GM19468 (cell line): Measurements from ENCODE around the gene CGNL1.

Experiments
- ATAC-seq: cut with Tn5 transposase; IDR thresholded peaks from one replicate; pipeline ENCODE4 v1.9.1; 2021; ENCODE audit warnings: mild to moderate bottlenecking, moderate library complexity, moderate number of reproducible peaks; ENCODE audit not compliant: unreplicated experiment; ENCODE audit errors: extremely low read depth

Gene CGNL1

GRCh38 chr15:57382215-57382614 is 5.9 kb downstream of the CGNL1 start:
- ATAC-seq = no peak

DNA sequence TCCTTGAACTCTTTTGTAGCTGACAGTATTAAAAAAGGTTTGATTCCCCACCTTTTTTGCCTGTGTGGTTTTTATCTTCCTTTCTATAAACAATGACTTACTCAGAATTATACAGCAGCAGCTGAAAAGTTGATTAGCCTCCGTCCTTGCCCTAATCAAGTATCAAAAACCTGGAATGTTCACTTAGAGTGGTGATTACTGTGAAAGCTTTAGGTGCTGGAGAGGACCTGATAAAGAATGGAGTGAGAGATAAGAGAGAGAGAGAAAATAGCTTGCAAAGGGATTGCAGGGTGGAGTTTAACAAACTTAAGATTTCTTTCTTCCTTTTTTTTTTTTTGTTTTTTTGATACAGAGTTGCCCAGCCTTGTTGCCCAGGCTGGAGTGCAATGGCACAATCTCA is 6.7 kb downstream of the CGNL1 start:
- ATAC-seq = no peak

- no peak for ATAC-seq
Observed at GRCh38 chr15:57384024-57384423, 7.7 kb downstream of the CGNL1 start.

GRCh38 chr15:57384816-57385215 is 8.5 kb downstream of the CGNL1 start:
- no peak for ATAC-seq

DNA sequence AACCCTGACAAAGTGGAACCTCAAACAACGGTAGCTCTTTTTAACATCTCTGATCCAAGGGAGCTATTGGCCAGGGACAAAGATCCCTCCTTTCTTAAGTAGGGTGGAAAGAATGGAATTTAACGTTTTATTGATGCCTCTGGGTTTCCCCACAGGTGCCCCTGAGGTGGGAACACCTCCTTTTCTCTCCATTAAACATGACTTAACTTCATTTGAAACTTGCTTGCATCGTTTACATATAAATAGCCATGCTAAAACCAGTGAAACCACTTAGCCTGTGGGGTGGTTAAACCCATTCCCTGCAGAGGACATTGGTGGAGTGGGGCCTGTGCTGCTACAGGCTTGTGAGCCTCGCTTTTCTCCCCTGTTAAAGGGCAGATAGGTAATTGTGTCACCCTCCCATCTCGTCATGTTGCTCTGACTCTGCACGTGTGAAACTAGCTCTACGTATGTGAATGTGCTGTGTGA is 9.7 kb downstream of the CGNL1 start:
- no peak for ATAC-seq

GRCh38 chr15:57386976-57387375 is 10.7 kb downstream of the CGNL1 start:
- no peak for ATAC-seq

GRCh38 chr15:57387564-57388076 is 11.3 kb downstream of the CGNL1 start:
- ATAC-seq = no peak

GRCh38 chr15:57388464-57388863 is 12.2 kb downstream of the CGNL1 start:
- no peak for ATAC-seq

GRCh38 chr15:57389991-57390390 is 13.7 kb downstream of the CGNL1 start:
- ATAC-seq = no peak

DNA sequence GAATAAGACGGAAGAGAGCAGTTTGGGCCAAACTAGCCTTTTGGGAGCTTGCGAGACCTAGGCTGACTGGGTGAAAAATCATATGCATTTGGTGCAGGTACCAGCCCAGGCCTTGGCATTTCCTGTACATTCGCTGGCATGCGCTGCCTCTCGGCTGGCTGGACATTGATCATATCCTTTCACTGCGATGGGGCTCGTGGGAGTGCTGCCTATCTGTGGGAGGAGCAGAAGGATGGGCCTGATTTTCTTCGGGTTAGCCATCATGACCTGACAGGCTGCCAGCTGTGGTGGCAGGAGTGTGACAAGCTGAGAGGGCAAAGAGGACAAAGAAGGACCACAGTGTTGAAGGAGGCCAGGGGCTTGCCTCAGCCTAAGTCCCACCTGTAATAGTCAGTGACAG is 14.3 kb downstream of the CGNL1 start:
- ATAC-seq = no peak

- ATAC-seq = no peak
Observed at GRCh38 chr15:57391537-57391936, 15.2 kb downstream of the CGNL1 start.

DNA sequence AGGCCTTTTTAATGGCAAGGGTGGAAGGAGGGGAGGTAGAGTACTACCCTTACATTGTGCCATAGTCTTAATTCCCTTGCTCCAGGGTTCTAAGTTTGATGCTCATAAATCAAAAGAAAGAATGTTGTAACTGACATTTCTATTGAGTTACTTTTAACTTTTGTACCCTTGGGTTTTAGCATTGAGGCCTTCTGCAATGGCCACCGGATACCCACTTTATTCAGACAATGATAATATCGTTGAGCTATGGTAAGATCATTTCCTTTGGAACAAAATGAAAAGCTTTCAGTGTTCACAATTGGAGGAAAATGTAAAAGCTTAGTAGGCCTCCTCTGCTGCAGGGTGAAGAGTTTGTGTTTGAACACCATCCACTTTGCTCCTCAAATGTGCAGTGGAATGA is 16.8 kb downstream of the CGNL1 start:
- ATAC-seq = no peak

DNA sequence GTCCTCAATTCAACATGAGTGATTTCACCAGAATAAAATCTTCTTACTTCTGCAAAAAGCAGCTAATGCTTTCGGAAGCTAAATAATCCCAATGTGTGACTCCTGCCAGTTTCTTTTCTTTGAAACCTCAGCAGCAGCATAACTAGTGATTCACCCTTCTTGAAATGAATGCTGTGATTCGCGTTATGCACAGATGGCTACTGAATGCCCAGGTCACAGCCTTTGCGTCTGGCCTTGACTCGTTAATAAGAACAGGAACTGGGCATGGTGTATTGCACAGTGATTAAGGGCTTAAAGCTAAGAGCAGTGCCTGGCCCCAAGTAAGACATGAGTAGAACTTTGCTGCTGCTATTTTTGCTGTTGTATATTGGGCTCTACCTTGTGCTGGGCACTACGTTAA is 19.0 kb downstream of the CGNL1 start:
- no peak for ATAC-seq

DNA sequence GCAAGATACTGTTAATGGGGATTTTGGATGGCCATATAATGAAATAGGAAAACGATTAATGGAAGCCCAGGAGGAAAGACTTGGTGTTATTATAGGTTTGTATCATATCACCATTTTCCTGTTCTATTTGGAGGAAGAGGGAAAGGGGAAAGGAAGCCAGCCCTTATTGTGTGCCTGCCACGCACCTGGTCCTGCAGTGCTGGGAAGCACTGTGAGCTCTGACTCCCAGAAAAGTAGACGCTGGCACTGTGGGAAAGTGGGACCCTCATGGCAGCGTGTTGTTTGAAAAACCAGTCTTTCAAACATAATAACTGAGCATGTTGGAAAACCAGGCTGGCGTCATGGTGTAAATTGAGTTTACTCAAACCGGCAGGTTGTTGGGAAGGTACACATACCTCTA is 22.0 kb downstream of the CGNL1 start:
- ATAC-seq = no peak

DNA sequence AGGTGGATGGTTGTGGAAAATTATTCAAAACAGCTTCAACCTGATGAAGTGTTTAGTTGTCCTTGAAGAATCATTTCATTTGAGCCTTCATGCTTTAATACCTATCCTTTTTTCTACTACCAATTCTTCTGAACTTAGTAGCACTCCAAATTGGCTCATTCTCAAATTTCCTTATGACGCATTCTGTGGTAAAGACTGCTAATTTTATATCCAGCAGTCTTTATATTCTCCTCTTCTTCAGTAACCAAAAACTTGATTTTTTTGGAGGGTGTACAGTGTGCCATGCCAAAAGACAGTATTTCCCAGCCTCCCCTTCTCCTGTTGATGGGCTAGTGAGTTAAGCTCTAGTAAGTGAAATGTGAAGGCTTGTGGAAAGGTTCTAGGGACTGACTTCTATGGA is 25.2 kb downstream of the CGNL1 start:
- no peak for ATAC-seq

GRCh38 chr15:57403017-57403416 is 26.7 kb downstream of the CGNL1 start:
- no peak for ATAC-seq

DNA sequence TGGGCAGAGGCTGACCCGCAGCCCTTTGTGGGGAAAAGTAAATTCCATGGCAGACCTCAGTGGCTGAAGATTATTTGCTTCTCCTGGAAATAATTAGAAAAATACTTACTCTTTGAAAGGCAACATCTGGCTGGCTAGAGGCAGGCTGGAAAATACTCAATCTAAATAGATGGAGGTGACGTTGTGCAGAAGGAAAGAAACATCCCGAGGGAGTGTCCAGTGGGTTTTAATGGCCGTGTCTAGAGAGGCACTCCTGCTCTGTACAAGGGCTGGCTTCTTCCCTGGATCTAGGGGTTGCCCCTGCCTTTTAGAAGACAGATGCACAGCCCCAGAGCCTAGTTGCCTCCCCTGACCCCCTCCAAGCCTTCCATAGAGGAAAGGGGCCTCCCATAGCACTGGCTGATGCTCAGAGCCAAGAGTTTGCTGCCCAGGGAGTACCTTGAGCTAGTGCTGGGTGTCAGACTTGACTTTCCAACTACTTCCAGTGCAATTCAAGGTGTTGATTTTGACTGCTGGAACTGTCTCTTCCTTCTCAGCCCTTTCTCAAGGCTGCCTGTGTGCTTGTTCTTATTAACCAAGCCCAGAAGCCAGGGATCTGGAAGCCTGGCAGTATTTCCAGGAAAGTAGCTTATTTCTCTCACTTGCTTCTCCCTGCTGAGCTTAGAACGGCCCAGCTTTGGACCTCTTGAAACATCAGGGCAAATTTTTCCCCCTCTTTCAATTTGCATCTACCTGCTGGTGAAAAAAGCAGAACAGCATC is 27.4 kb downstream of the CGNL1 start:
- no peak for ATAC-seq

DNA sequence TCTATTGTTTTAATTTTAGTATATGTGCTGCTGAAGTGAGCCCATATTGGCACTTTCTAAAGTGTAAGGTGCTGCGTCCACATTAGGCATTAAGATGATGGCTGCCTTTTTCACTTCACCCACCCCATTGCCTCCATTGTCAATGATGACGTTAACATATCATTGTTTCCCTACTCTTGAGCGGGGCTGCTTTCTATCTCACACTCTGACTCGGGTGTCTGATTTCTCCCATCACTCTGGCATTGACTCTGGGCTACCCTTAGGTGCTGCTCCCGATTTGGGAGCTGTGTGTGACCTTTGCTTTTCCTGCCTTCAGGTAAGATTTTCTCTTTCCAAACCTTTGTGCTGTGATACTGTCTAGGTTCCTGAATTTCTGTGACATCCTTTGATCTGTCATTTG is 28.8 kb downstream of the CGNL1 start:
- ATAC-seq = no peak

DNA sequence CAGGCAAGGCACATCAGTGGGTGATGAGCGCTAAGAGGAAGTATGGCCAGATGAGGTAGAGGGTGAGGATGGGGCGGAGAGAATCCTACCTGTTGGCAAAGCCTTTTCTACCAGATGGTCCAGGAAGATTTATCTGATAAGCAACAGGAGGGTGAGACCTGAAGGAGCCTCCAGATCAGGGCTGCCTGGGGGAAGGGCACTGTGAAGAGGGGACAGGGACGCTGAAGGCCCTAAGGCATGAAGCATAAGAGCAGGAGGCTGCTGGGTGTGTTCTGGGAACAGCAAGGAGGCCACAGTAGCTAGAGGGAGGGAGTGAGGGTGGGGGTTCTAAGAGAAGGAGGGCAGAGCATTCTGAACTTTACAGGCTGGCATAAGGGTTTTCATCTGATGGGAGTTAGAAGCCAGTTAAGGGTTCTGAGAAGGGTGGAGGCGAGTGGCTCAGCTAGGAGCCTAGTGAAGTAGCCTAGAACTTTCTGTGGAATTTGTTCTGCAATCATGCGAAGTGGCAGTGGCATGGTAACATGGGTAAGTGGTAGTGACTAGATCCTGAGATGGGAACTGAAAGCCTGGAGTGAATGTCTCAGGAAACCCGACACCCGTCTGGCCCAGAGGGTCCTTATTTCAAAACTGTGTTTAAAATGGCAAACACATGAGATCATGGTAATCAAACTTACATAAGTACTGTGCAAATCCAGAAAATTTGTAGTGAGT is 29.9 kb downstream of the CGNL1 start:
- no peak for ATAC-seq

DNA sequence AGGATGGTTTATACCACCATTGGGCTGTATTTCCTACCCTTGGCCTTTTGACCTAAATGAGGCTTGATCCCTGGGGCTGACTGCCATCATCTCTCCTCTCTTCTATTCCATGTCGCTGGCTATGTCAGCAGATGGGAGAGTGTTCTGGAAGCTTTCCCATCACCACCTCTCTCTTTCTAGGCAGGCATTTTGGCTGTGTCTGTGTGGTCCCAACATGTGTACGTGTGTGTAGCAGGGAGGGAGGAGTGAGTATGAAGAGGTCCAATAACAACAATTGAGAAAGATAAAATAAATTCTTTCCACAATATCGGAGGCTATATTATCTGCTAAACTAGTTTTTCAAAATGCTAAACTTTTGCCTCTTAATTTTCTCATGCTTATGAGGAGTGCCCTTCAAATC is 34.1 kb downstream of the CGNL1 start:
- ATAC-seq = no peak

DNA sequence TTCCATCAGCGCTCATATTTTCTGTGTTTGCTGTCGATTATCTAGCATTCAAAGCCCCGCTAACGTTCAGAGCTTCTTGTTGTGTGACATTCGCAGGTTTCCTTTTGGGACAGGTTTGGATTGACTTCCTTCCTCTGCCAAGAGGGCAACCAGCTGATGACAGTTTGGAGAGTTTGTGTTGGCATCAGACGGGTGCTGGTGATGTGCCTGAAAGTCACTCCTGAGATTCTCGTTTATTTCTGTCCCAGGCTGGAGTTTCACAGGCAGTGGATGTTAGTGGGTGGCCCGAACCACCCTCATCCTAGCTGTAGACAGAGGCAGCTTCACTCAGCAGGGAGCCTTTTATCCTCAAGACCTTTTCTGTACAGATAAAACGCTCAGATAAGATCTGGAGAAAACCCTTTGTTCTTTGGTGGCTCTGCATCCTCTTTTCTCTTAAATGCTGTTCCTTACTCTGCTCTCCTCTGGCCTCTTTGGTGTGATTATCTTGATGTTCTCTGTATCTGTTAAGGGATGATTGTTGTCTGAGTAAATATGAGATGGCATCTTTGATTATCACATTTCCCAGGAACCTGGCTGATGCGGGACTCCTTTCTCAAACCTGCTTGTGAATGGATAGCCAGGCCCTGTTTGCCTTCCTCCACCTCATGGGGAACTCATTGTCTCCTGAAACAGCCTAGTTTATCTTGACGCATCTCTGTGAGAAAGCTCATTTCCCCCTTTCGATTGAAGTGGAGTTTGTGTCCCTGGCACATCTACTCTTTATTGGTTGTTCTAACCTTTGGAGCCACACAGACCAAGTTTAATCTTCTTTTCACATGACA is 35.9 kb downstream of the CGNL1 start:
- ATAC-seq = no peak
